H1 (cell line): Measurements from ENCODE around the gene CHD5. TPM values are rescaled to one million over a fixed set of nuclear protein-coding genes. Genes with fewer than 3 reads are reported as not detected.

ENCODE experiments used
- CTCF ChIA-PET: fragments of 300-600 bp; sonication (Branson Sonifier 250); formaldehyde crosslinking; loops from one replicate; lab custom pipeline; 2021; ENCODE audit not compliant: partially characterized antibody; lab: Charles Lee
- POLR2A ChIA-PET: fragments of 300-600 bp; sonication (Branson Sonifier 250); formaldehyde crosslinking; loops from one replicate; lab custom pipeline; 2021; ENCODE audit warnings: inconsistent platforms; ENCODE audit not compliant: partially characterized antibody; lab: Charles Lee
- DNase-seq, 2 experiments: peaks; one replicate each; pipeline versions ENCODE4 v3.0.0 to v3.0.0-alpha.2; 2010 to 2022; ENCODE audit warnings: low spot score in 2 of 2, low read depth in 1 of 2, mixed read lengths in 1 of 2
- FAIRE-seq: peaks from 2 replicates; lab custom pipeline; 2011; peaks lifted over from hg19 to GRCh38; lab: Jason Lieb, UNC
- H2AFZ ChIP-seq: 2 replicates; pipeline ENCODE4 v1.8.1; 2012; ENCODE audit warnings: low read length, inconsistent platforms
- H2AK5ac ChIP-seq: 2 replicates; pipeline ENCODE4 v1.6.1; 2013; ENCODE audit warnings: low read depth, low read length
- H2BK120ac ChIP-seq: replicated peaks from 2 replicates; pipeline ENCODE3; 2013; ENCODE audit warnings: low read depth, low read length, inconsistent platforms
- H2BK12ac ChIP-seq: 2 replicates; pipeline ENCODE4 v1.6.1; 2013; ENCODE audit warnings: low read depth, low read length
- H2BK15ac ChIP-seq: 2 replicates; pipeline ENCODE4 v1.6.1; 2013; ENCODE audit warnings: low read length
- H2BK20ac ChIP-seq: 2 replicates; pipeline ENCODE4 v1.6.1; 2013; ENCODE audit warnings: low read length
- H2BK5ac ChIP-seq: 2 replicates; pipeline ENCODE4 v1.6.1; 2013; ENCODE audit warnings: low read depth, low read length
- H3K14ac ChIP-seq: 2 replicates; pipeline ENCODE4 v1.6.1; 2013; ENCODE audit warnings: inconsistent platforms; ENCODE audit not compliant: insufficient read length
- H3K18ac ChIP-seq: 2 replicates; pipeline ENCODE4 v1.6.1; 2013; ENCODE audit warnings: low read length; ENCODE audit errors: extremely low read depth
- H3K23ac ChIP-seq: 2 replicates; pipeline ENCODE4 v1.6.1; 2013; ENCODE audit warnings: inconsistent platforms; ENCODE audit not compliant: insufficient read length
- H3K23me2 ChIP-seq: 2 replicates; pipeline ENCODE4 v1.6.1; 2013; ENCODE audit warnings: low read depth, low read length
- H3K27ac ChIP-seq: 2 replicates; pipeline ENCODE4 v1.6.1; 2011; ENCODE audit warnings: low read depth, low read length, inconsistent platforms
- H3K27me3 ChIP-seq, 4 experiments: replicated peaks in 1 of 4; 1 replicate in 1 of 4; 2 replicates in 3 of 4; pipeline versions ENCODE4 v1.6.1 to v1.8.1; 2011 to 2013; ENCODE audit warnings: low read length in 3 of 4, mild to moderate bottlenecking in 3 of 4, inconsistent platforms in 2 of 4, mixed read lengths in 2 of 4, moderate library complexity in 1 of 4; ENCODE audit not compliant: control insufficient read depth in 3 of 4, insufficient read depth in 3 of 4; ENCODE audit errors: extremely low read depth in 1 of 4
- H3K36me3 ChIP-seq, 4 experiments: 2 replicates each; pipeline versions ENCODE4 v1.6.1 to v1.8.1; 2011 to 2013; ENCODE audit warnings: mild to moderate bottlenecking in 4 of 4, low read length in 3 of 4, moderate library complexity in 2 of 4, control low read depth in 1 of 4, inconsistent platforms in 1 of 4; ENCODE audit not compliant: insufficient read depth in 4 of 4, control insufficient read depth in 2 of 4
- H3K4ac ChIP-seq: replicated peaks from 2 replicates; pipeline ENCODE3; 2013; ENCODE audit warnings: low read length, low read depth, mixed read lengths, inconsistent platforms; ENCODE audit not compliant: insufficient read length
- H3K4me1 ChIP-seq, 4 experiments: replicated peaks in 1 of 4; 1 replicate in 1 of 4; 2 replicates in 3 of 4; pipeline versions ENCODE4 v1.6.1 to v1.8.1; 2011 to 2013; ENCODE audit warnings: low read length in 3 of 4, inconsistent platforms in 2 of 4, mixed read lengths in 1 of 4; ENCODE audit not compliant: insufficient read depth in 4 of 4, control insufficient read depth in 3 of 4
- H3K4me2 ChIP-seq, 2 experiments: 2 replicates each; pipeline versions ENCODE4 v1.6.1 to v1.8.1; 2011 to 2013; ENCODE audit warnings: low read depth in 2 of 2, low read length in 2 of 2, control low read depth in 1 of 2, inconsistent platforms in 1 of 2, mild to moderate bottlenecking in 1 of 2; ENCODE audit not compliant: insufficient read depth in 1 of 2
- H3K4me3 ChIP-seq, 4 experiments: fragments of 200-600, 300-600 bp in 1 of 4; sonication (generic), shearing (Covaris generic), sonication (Bioruptor Twin) in 1 of 4; 2 replicates each; pipeline versions ENCODE4 v1.5.1 to v1.8.1; 2011 to 2016; ENCODE audit warnings: low read length in 4 of 4, low read depth in 3 of 4, control low read depth in 2 of 4, inconsistent platforms in 2 of 4, mild to moderate bottlenecking in 2 of 4, mixed read lengths in 1 of 4, moderate library complexity in 1 of 4; ENCODE audit not compliant: insufficient read depth in 2 of 4; ENCODE audit errors: extremely low read depth in 1 of 4
- H3K56ac ChIP-seq: replicated peaks from 2 replicates; pipeline ENCODE3; 2013; ENCODE audit warnings: low read depth, mild to moderate bottlenecking, mixed read lengths, low read length, inconsistent platforms; ENCODE audit not compliant: insufficient read length
- H3K79me1 ChIP-seq: 2 replicates; pipeline ENCODE4 v1.6.1; 2013; ENCODE audit warnings: low read depth, low read length, control low read depth
- H3K79me2 ChIP-seq, 2 experiments: 2 replicates each; pipeline versions ENCODE4 v1.6.1 to v1.8.1; 2012 to 2013; ENCODE audit warnings: low read length in 2 of 2, mild to moderate bottlenecking in 2 of 2, inconsistent platforms in 1 of 2; ENCODE audit not compliant: insufficient read depth in 2 of 2, control insufficient read depth in 1 of 2
- H3K9ac ChIP-seq, 4 experiments: replicated peaks in 1 of 4; 1 replicate in 1 of 4; 2 replicates in 3 of 4; pipeline versions ENCODE4 v1.6.1 to v1.8.1; 2011 to 2013; ENCODE audit warnings: low read depth in 3 of 4, low read length in 3 of 4, control low read depth in 2 of 4, mild to moderate bottlenecking in 2 of 4, moderate library complexity in 2 of 4, inconsistent platforms in 1 of 4; ENCODE audit errors: extremely low read depth in 1 of 4
- H3K9me3 ChIP-seq, 2 experiments: 2 replicates each; pipeline versions ENCODE4 v1.6.1 to v1.8.1; 2012 to 2013; ENCODE audit warnings: mild to moderate bottlenecking in 2 of 2, moderate library complexity in 2 of 2, control low read depth in 1 of 2, inconsistent platforms in 1 of 2, low read depth in 1 of 2, low read length in 1 of 2, mixed read lengths in 1 of 2; ENCODE audit not compliant: insufficient read depth in 2 of 2
- H4K20me1 ChIP-seq, 2 experiments: replicated peaks in 1 of 2; 2 replicates each; pipeline versions ENCODE3 to v1.8.1; 2011 to 2013; ENCODE audit warnings: inconsistent platforms in 2 of 2, low read length in 2 of 2, mild to moderate bottlenecking in 1 of 2; ENCODE audit not compliant: insufficient read depth in 2 of 2, control insufficient read depth in 1 of 2
- H4K5ac ChIP-seq: 2 replicates; pipeline ENCODE4 v1.6.1; 2013; ENCODE audit warnings: low read length, low read depth, mixed read lengths, inconsistent platforms; ENCODE audit not compliant: insufficient read length
- H4K8ac ChIP-seq: 2 replicates; pipeline ENCODE4 v1.8.0; 2013; ENCODE audit warnings: mild to moderate bottlenecking, moderate library complexity, low read length, inconsistent platforms; ENCODE audit not compliant: insufficient read depth; ENCODE audit errors: extremely low read depth
- H4K91ac ChIP-seq: replicated peaks from 2 replicates; pipeline ENCODE3; 2013; ENCODE audit warnings: low read length, mixed read lengths, inconsistent platforms; ENCODE audit not compliant: insufficient read length
- BRCA1 ChIP-seq: IDR thresholded peaks from 2 replicates; pipeline ENCODE4 v1.6.1; 2012; ENCODE audit warnings: low read depth, low read length, improper control_type of control experiment
- CEBPB ChIP-seq: IDR thresholded peaks from 2 replicates; pipeline ENCODE4 v1.6.1; 2012; ENCODE audit warnings: low read depth, low read length
- EP300 ChIP-seq, 2 experiments: IDR thresholded peaks; 1 replicate in 1 of 2; 2 replicates in 1 of 2; pipeline ENCODE4 v1.6.1; 2011 to 2012; ENCODE audit warnings: low read depth in 2 of 2, low read length in 2 of 2, mild to moderate bottlenecking in 2 of 2, borderline replicate concordance in 1 of 2, inconsistent platforms in 1 of 2, moderate library complexity in 1 of 2
- KDM1A ChIP-seq: fragments of 200-600, 300-600 bp; sonication (generic); IDR thresholded peaks from 2 replicates; pipeline ENCODE4 v1.7.1; 2016; ENCODE audit warnings: mild to moderate bottlenecking, low read length, borderline replicate concordance
- PHF8 ChIP-seq: fragments of 200-600 bp; sonication (generic); conservative IDR thresholded peaks from 2 replicates; pipeline ENCODE4 v1.7.1; 2012; ENCODE audit warnings: low read depth, mild to moderate bottlenecking, inconsistent platforms, low read length, moderate library complexity
- POU5F1 ChIP-seq: IDR thresholded peaks from 2 replicates; pipeline ENCODE4 v1.6.1; 2011; ENCODE audit warnings: low read depth, mild to moderate bottlenecking, low read length, moderate library complexity
- RAD21 ChIP-seq, 2 experiments: IDR thresholded peaks in 1 of 2; conservative IDR thresholded peaks in 1 of 2; 2 replicates each; pipeline ENCODE4 v1.6.1; 2011; ENCODE audit warnings: low read depth in 2 of 2, low read length in 2 of 2, improper control_type of control experiment in 1 of 2, inconsistent platforms in 1 of 2, mild to moderate bottlenecking in 1 of 2, moderate library complexity in 1 of 2
- RFX5 ChIP-seq: IDR thresholded peaks from 2 replicates; pipeline ENCODE4 v1.6.1; 2011; ENCODE audit warnings: low read depth, low read length, improper control_type of control experiment, borderline replicate concordance
- SIX5 ChIP-seq: IDR thresholded peaks from 2 replicates; pipeline ENCODE4 v1.6.1; 2011; ENCODE audit warnings: mild to moderate bottlenecking, low read depth, low read length
- SRF ChIP-seq: IDR thresholded peaks from 2 replicates; pipeline ENCODE4 v1.6.1; 2011; ENCODE audit warnings: mild to moderate bottlenecking, low read depth, low read length, moderate library complexity
- TAF7 ChIP-seq: optimal IDR thresholded peaks from 2 replicates; pipeline ENCODE3; 2011; ENCODE audit warnings: low read depth, mild to moderate bottlenecking, inconsistent platforms, low read length, moderate library complexity, borderline replicate concordance
- TCF12 ChIP-seq: IDR thresholded peaks from 2 replicates; pipeline ENCODE4 v1.6.1; 2011; ENCODE audit warnings: low read depth, mild to moderate bottlenecking, low read length
- WGBS, 2 experiments: shearing (Covaris generic) in 1 of 2; methylation state at CpG; one replicate each; pipeline versions ENCODE4 v1.1.6 to v1.1.7; 2013 to 2015; ENCODE audit warnings: low lambda C conversion rate in 2 of 2, mixed read lengths in 2 of 2, inconsistent platforms in 1 of 2, low coverage in 1 of 2, missing lambda C conversion rate in 1 of 2; ENCODE audit not compliant: insufficient replicate concordance in 2 of 2, insufficient coverage in 1 of 2, insufficient read length in 1 of 2; ENCODE audit errors: extremely low coverage in 1 of 2, missing lambda C conversion rate in 1 of 2; 5-methylcytosine and 5-hydroxymethylcytosine counted together
- polyA plus RNA-seq, 7 experiments: library from polyadenylated mRNA; depleted of rRNA in 3 of 7; stranded (reverse) in 5 of 7; unstranded in 2 of 7; fragments of >200 nt in 5 of 7; fragments of 200-250 nt in 2 of 7; gene quantifications; 1 replicate in 5 of 7; 2 replicates in 1 of 7; 4 replicates in 1 of 7; pipeline versions ENCODE4 v1.2.1 to v1.2.3, GENCODE V29; 2011 to 2013; ENCODE audit warnings: missing spikeins in 2 of 7, mixed read lengths in 2 of 7
- total RNA-seq: library from RNA; stranded (reverse); fragmentation: NEBNext Ultra II Directional; extraction: Animal tissue kit (Norgen Biotek cat#: 25700); gene quantifications from 2 replicates; pipeline ENCODE4 v1.2.1, GENCODE V29; 2021

CHD5 gene
- total and polyA plus RNA-seq, 2 of the 8 experiments (the other 6 are each of a cell fraction or from before 2014, with no cell fraction given): 0.42 to 1.8 TPM

GRCh38 chr1:6106977-6107376 is 73.1 kb downstream of the CHD5 start:
- Histone ChIP-seq H3K27me3 (no peaks in the 10 kb centered on the region; a peak in 1 of 7 replicates), H4K8ac (no peak overlapping the region), H2BK12ac (no peak overlapping the region), H4K20me1 (peaks cover 0 to 2% of the 10 kb centered on the region in 2 experiments), H4K5ac (no peak overlapping the region), H3K23ac (no peak overlapping the region), H3K79me2 (no peaks in the 10 kb centered on the region), H3K18ac (no peak overlapping the region), H3K4me2 (no peak overlapping the region), H3K9ac (no peak overlapping the region), H4K91ac (no peak overlapping the region), H3K4ac (no peak overlapping the region), H3K14ac (no peak overlapping the region), H3K56ac (no peak overlapping the region), H3K9me3 (no peaks in the 10 kb centered on the region), H2AFZ (no peak overlapping the region), H2BK120ac (no peak overlapping the region), H3K23me2 (peaks cover 20% of the 10 kb centered on the region; the same call in 1 of the 2 replicates), H3K36me3 (no peaks in the 10 kb centered on the region), H3K79me1 (no peaks in the 10 kb centered on the region), H3K4me3 (no peak overlapping the region), H2BK15ac (no peak overlapping the region), H2BK20ac (no peak overlapping the region), H2BK5ac (no peak overlapping the region), H3K4me1 (peaks cover 0 to 4% (median 3%) of the 10 kb centered on the region in 4 experiments; a peak in 2 of 7 replicates), H2AK5ac (peak overlapping the region; percentile 75; the same call in 1 of the 2 replicates), H3K27ac (no peak overlapping the region)
- 97 to 99% methylated on average over 6 of the region's 6 CpGs for WGBS, 2 experiments
- ChIA-PET POLR2A (no interaction called here), CTCF (interaction anchor here (1.0 to 2.1 kb wide), 5 partner anchors 46 to 250 kb away, joined by 3 to 10 read pairs (median 3); no protein-coding TSS in a partner anchor)
- no peak for DNase-seq
- FAIRE-seq: no peak
- no peak for TF ChIP-seq EP300 (IDR thresholded peaks at IDR 0.05; ENCODE audit: borderline replicate concordance in 1 of 2, low read depth in 2 of 2, low read length in 2 of 2)
- TF ChIP-seq TCF12: no peak
- TF ChIP-seq BRCA1: no peak
- TF ChIP-seq SRF: no peak
- TF ChIP-seq KDM1A: no peak
- no peak for TF ChIP-seq CEBPB
- no peak for TF ChIP-seq RFX5
- no peak for TF ChIP-seq SIX5
- TF ChIP-seq TAF7: no peak
- TF ChIP-seq RAD21 (IDR thresholded peaks at IDR 0.05 in 1 of 2, conservative IDR thresholded peaks at IDR 0.05 in 1 of 2; ENCODE audit: low read depth in 2 of 2, low read length in 2 of 2): no peak
- TF ChIP-seq PHF8: no peak
- no peak for TF ChIP-seq POU5F1
